Activated CD4-positive, alpha-beta T cell treated with anti-CD3 and anti-CD28 coated beads for 24 hours (primary cell): ENCODE results near the gene PSMB5.
A peak's percentile ranks its signal among the peaks of the same experiment; 100 is the strongest.

Experiments
- DNase-seq, 2 donors: peaks; one replicate each; pipeline ENCODE4 v3.0.0-alpha.2; 2020; ENCODE audit warnings: low read depth in 2 of 2

The PSMB5 gene

GRCh38 chr14:22987291-22987690 is 47.4 kb downstream of the PSMB5 start:
- no peak for DNase-seq

- DNase-seq, result peak; percentile 85 to 90
Observed at GRCh38 chr14:22986508-22987054, 48.1 kb downstream of the PSMB5 start.

- DNase-seq, result no peak
Observed at GRCh38 chr14:22985894-22986507, 48.7 kb downstream of the PSMB5 start.

- DNase-seq, result no peak
Observed at GRCh38 chr14:22984959-22985658, 49.6 kb downstream of the PSMB5 start.

GRCh38 chr14:22982477-22983245 is 52.0 kb downstream of the PSMB5 start, which contains the start of gene AJUBA:
AJUBA (minus strand) TSS chr14:22982551; CDS start chr14:22982266, 285 bp downstream.
- DNase-seq, result peak; percentile 66 to 69

GRCh38 chr14:22981876-22982476 is 52.7 kb downstream of the PSMB5 start:
- no peak for DNase-seq

- DNase-seq, result no peak
Observed at GRCh38 chr14:22981090-22981875, 53.4 kb downstream of the PSMB5 start.

GRCh38 chr14:22980672-22981089 is 54.0 kb downstream of the PSMB5 start:
- no peak for DNase-seq

GRCh38 chr14:22979748-22980392 is 54.8 kb downstream of the PSMB5 start:
- DNase-seq, result no peak

- DNase-seq, result no peak
Observed at GRCh38 chr14:22978981-22979671, 55.6 kb downstream of the PSMB5 start.

- no peak for DNase-seq
Observed at GRCh38 chr14:22978487-22978837, 56.2 kb downstream of the PSMB5 start.

- DNase-seq, result no peak
Observed at GRCh38 chr14:22977684-22978486, 56.8 kb downstream of the PSMB5 start.

GRCh38 chr14:22977434-22977683 is 57.3 kb downstream of the PSMB5 start:
- DNase-seq, result no peak

- DNase-seq, result no peak
Observed at GRCh38 chr14:22976620-22977433, 57.9 kb downstream of the PSMB5 start.
